ENCODE results near the gene NOTCH1. TPM values are rescaled to one million over a fixed set of nuclear protein-coding genes. Genes with fewer than 3 reads are reported as not detected.

Gene NOTCH1
- total RNA-seq, 1 donor from 2014 or later: 84.4 TPM

- intact Hi-C loops (cut with micrococcal nuclease): loop anchor here (10.0 kb wide), 1 partner anchor 271 kb away; no protein-coding TSS in a partner anchor
Observed at GRCh38 chr9:136536051-136536720, 9.7 kb downstream of the NOTCH1 start.

DNA sequence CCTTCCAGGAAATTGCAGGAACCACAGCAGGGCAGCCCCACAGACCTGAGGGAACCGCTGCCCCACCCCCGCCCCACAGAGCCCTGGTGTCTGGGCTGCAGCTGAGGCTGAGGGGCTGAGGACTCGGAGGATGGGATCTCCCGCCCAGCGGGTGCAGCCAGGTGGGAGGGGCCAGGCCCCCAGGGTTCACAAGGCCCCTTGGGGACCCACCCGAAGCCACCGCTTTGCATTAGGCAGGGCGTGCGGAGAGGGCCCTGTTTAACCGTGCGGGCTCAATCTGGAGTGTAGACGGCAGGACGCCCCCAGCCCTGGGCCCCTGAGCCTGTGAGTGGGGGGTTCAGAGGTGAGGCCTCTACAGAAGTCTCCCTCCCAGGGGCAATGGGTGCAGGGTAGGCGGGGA is 10.8 kb downstream of the NOTCH1 start:
- intact Hi-C loops (cut with micrococcal nuclease): loop anchor here (10.0 kb wide), 1 partner anchor 270 kb away; no protein-coding TSS in a partner anchor

GRCh38 chr9:136534366-136534765 is 11.5 kb downstream of the NOTCH1 start:
- intact Hi-C loops (cut with micrococcal nuclease): loop anchor here (10.0 kb wide), 1 partner anchor 270 kb away; no protein-coding TSS in a partner anchor

DNA sequence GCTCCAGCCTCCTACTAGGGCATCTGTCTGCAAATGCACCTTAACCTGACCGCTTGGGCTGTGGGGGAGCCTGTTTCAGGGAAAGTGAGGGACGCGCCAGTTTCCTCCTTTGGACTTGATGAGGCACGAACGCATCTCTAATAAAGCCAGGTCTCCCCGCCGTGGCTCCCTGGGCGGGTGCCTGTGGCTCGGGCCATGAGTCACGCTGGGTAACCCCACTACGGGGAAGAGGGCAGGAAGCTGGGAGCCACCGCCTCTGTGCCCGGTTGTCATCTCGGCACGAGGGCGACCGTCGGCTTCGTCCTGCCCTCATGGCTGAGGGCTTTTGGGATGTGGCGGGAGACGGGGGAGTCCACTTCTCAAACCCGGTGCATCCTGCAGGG is 12.1 kb downstream of the NOTCH1 start:
- intact Hi-C loops (cut with micrococcal nuclease): loop anchor here (1.0 to 10.0 kb wide), 5 partner anchors 13 to 269 kb away; partner anchors contain the start of gene NOTCH1

DNA sequence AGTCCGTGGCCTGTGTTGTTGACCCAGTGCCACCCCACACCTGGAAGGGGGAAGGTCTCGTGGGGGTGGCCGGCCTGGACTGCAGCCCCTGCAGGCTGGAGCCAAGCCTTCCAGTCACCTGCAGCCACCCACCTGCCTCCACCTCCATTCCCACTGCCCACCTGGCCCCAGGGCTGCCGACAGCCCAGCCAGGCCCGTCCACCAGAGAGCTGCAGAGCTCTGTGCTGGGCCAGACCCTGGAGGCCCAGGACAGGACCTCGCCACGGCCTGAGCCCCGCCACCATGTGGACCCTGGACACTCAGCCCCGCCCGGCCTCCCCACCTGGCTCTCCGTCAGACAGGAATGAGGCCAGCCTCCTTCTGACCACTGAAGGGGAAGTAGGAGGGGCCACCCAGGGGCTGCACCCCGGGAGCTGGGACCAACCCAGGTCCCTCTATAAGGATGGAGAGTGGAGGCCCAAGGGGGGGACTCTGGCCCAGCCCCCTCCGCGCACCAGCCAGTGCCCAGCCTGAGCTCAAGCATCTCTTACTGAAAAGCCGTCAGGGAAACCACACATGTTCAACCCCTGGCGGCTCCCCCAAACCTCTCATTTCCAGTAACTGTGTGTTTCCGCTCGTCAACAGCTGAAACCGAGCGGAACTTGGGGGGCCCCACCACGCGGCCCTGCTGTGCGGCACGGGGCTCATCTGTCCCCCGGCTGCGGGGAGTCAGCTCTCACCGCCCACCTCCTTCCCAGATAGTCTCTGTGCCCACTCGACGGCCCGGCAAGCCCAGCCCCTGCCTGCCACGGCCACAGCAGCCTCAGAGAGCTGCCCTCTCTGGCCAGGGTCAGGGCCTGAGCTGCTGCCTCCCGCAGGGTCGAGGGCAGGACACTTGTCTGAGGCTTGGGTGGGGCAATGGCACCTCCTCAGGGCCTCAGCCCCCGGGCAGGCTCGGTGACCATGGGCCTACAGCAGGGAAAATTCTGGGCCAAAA is 12.8 kb downstream of the NOTCH1 start:
- intact Hi-C loops (cut with micrococcal nuclease): loop anchor here (1.0 to 10.0 kb wide), 5 partner anchors 13 to 268 kb away; partner anchors contain the start of gene NOTCH1

DNA sequence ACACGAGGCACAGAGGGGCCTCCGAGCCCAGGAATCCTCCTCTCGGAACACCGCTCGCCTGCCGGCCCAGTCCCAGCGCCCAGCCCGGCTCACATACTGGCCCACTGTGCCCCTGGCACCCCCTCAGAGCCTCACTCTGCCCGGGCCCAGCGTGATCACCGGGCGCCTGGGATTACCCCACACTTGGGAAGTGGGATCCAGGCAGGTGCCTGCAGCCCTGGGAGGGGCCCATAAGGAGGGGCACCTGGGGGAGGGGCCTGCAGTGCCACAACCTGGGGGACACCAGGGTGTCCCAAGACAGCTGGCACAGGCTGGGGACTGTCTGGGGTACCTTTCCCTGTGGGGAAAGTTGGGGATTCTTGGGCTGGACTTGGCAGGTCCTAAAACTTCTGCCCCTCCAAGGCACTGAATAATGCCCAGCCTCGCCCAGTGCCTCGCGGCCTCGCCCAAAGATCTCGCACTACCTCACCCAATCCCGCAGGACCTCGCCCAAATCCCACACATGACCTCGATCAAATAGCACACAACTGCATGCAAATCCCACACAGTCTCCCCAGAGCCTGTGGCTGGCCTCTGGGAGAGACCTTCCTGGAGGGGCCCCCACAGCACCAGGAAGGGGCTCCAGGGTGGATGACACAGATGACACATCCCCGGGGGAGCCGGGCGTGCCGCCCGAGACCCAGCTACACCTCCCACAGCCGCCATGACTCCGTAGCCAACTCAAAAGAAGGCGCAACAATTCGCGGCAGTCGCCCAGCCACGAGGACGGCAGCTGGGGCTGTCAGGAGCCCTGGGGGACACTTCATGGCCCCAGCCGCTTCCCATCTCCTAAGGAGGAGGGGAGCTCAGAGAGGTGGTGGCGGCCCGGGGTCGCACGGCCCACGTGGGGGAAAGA is 13.7 kb downstream of the NOTCH1 start:
- intact Hi-C loops (cut with micrococcal nuclease): loop anchor here (10.0 kb wide), 1 partner anchor 267 kb away; no protein-coding TSS in a partner anchor

DNA sequence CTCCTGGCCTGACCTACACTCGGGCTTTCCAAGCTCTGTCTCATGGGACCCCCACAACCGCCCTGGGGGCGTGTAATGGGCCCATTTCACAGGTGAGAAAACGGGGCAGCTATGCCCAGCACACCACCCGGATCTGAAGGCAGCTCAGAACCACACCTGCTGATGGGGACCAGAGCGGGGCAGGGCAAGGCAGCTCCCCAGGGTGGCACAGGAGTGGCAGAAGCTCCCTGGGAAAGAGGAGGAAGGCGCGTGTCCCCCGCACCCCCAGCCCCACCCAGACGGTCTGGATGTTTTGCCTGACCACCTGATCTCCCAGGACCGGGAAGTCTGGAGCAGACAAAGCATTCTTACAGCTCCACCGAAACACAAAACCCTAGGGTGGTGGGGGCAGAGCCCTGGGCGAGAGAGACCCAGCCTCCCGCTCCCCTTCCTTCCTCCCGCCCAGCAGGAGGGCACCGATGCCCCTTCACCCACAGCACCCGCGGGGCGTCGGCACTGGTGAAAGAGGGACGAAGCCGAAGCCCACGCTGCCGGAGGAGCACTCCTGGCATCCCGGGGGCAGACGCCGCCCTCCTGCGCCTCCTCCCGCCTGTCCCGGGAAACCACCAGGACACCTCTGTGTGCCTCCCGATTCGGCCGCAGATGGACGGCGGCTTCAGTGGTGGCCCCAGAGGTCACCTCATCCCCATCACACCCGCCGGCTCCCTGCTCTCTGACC is 14.5 kb downstream of the NOTCH1 start:
- intact Hi-C loops (cut with micrococcal nuclease): loop anchor here (10.0 kb wide), 1 partner anchor 267 kb away; no protein-coding TSS in a partner anchor

DNA sequence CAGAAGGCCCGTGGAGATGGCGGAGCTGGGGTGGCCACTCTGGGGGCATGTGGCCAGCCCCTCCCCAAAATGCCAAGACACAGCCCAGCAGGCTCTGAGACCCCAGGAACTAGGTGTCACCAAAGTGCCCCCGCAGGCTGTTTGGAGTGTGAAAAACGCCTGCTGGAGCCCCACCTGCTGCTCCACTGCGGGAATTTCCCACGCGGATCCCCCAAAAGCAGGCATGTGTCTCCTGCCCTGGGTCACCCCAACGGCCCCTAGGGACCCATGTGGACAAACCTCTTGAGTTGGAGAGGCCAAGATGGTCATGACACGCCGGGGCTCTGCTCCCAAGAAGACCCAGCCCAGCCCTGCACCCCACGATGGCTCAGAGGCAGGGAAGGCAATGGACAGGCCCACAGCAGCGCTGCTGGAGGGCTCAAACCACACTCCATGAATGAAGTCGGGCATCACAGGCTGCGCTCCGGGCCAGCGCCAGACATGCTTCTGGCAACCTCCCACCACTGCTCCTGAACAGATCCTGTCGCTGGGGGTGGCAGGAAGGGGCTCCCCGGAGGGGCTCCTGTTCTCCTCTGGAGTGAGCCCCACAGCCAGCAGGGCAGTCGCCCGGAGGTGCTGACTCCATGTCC is 15.3 kb downstream of the NOTCH1 start:
- intact Hi-C loops (cut with micrococcal nuclease): loop anchor here (10.0 kb wide), 1 partner anchor 266 kb away; no protein-coding TSS in a partner anchor

DNA sequence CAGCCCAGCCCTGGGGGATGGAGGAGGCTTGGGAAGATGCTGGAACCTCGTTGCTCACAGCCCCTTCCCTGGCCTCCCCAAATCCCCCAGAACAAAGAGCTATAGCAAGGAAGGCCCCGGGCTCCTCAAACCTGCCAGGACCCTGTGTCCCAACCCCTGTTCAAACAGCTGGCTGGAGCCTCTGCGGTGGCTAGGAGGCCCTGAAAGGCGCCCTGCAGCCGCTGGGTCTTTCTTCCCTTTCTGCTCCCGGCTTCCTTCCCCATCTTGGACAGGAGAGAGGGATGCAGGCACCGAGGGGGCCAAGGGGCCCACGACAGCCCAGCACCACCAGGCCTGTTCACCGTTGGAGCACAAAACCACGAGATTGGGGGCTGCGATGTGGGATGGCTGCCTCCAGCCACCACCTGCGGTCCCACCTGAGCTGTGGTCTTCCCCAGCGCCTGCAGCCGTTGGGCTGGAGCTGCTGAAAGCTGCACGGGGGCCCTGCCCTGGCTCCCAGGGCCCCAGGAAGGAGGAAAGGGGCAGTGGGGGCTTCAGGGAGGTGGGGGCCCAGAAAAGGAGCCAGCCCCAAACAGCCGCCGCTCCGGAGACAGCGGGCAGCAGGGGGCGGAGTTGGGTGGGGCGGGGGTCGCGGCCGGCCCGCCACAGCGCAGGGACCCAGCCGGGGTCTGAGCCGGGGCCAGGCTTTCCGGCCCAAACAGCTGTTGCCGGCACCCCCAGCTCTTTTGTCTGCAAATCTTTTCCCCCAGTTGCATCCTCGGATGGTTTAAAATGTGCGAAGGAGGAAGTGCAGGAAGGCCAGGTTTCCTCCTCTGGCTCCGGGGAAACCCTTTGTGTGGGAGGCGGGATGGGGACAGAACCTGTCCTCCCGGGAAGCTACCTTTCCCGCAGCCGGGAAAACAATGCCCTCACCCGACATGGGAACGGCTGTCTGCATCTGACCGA is 16.1 kb downstream of the NOTCH1 start:
- intact Hi-C loops (cut with micrococcal nuclease): loop anchor here (10.0 kb wide), 1 partner anchor 265 kb away; no protein-coding TSS in a partner anchor

DNA sequence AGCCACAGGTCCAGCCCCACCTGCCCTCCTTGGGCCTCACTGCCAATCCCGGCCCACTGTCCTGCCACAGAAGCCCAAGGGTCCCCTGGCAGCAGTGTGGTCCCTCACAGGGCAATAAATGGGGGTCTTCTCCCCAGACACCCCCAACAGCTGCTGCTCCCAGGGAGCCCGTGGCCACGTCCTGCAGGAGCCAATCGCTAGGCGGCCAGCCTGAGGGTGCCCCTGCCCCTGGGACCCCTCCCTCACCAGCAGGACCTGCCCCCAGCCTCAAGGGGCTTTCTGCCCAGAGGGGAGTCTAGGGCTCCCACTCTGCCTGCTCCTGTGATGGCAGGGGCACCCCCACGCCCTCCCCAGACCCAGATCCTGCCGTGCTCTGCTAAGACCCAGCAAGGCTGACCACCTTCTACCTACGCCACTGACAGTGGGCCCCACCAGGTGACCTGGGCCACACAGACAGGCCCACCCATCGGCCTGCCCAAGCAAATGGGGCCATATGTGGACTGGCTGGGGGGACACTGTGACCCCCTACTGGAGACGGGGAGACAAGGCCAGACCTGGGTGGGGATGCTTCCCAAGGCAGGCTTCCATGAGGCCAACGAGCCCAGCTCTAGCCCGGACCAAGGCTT is 17.0 kb downstream of the NOTCH1 start:
- intact Hi-C loops (cut with micrococcal nuclease): no loop called here

- intact Hi-C loops (cut with micrococcal nuclease): no loop called here
Observed at GRCh38 chr9:136527721-136528710, 17.8 kb downstream of the NOTCH1 start.

DNA sequence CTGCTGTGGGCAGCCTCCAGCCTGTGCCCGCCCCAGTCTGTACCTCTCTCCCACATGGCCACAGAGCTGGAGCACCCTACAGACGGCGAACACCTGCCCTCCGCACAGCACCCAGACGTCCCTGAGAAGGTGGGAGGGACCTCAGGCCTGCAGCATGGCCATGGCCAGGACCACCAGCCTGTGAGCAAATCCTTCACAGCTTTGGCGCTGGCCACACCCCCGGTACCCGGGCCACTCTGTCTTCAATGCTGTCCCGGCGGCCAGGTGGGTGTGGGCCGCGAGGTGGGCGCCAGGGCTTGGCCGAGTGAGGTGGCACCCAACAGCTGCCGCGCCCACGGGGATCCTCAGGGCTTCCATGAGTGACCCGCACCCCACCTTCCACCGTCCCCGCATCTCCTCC is 18.7 kb downstream of the NOTCH1 start:
- intact Hi-C loops (cut with micrococcal nuclease): no loop called here

DNA sequence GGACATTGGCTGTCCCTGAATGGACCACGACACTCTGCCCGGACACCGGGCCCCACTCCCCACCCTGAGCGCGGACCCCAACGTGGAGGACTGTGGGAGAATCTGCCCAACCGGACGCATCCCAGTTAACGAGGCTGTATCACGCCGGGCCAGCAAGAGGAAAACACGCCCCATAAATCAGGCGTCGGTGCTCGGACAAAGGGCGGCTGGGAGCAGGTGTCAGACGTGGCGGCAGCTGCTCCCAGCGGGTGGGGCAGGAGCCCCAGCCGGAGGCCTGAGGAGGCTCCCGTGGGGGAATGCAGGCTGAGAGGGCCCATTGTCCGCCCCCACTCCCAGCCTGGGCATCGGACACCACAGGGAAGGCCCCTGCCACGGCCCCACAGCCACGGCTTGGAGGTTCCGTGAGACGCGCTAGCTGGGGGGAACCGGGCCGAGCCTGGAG is 19.2 kb downstream of the NOTCH1 start:
- intact Hi-C loops (cut with micrococcal nuclease): no loop called here

- intact Hi-C loops (cut with micrococcal nuclease): no loop called here
Observed at GRCh38 chr9:136525841-136526499, 19.9 kb downstream of the NOTCH1 start.

DNA sequence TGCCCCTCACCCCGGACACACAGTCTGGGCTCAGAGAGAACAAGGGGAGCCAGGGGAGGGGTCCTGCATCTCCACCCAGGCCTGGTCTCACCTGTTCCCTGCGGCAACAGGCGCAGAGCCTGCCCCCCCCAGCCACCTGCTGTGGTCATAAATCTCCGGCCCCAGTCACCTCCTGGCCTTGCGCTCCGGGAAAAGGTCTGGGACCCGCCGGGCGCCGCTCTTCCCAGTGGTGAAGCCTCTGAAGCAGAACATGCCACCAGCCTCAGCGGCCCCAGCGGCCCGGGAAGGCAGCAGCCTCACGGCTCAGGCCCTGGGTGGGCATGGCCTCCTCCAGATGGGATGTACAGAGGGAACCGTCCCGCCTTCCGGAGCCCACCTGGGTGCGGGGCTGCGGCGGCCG is 20.6 kb downstream of the NOTCH1 start:
- intact Hi-C loops (cut with micrococcal nuclease): no loop called here

Measured in T-helper 1 cell treated with Interleukin-12 subunit alpha and Interleukin-12 subunit beta and Interleukin-4 antibody, amounts not matched to agents 30 ng/mL and 1 ng/mL, for 36 hours (primary cell).